KOPT-K1 (cell line): ENCODE measurements around the gene TSSK6.
A peak's percentile ranks its signal among the peaks of the same experiment; 100 is the strongest.

Experiments
- H3K27ac ChIP-seq: fragments of 200-600 bp; sonication (generic); 2 replicates; pipeline ENCODE4 v1.5.1; 2016; ENCODE audit warnings: antibody characterized with exemption, mild to moderate bottlenecking, low read depth, low read length; ENCODE audit not compliant: poor library complexity, severe bottlenecking
- H3K36me3 ChIP-seq: fragments of 200-600 bp; sonication (generic); 2 replicates; pipeline ENCODE4 v1.5.1; 2017; ENCODE audit warnings: antibody characterized with exemption, mild to moderate bottlenecking, low read length, moderate library complexity; ENCODE audit not compliant: insufficient read depth
- H3K9me3 ChIP-seq: fragments of 200-600 bp; sonication (generic); 2 replicates; pipeline ENCODE4 v1.5.1; 2017; ENCODE audit warnings: antibody characterized with exemption, low read length, mild to moderate bottlenecking; ENCODE audit not compliant: insufficient read depth, poor library complexity, severe bottlenecking

TSSK6 gene

DNA sequence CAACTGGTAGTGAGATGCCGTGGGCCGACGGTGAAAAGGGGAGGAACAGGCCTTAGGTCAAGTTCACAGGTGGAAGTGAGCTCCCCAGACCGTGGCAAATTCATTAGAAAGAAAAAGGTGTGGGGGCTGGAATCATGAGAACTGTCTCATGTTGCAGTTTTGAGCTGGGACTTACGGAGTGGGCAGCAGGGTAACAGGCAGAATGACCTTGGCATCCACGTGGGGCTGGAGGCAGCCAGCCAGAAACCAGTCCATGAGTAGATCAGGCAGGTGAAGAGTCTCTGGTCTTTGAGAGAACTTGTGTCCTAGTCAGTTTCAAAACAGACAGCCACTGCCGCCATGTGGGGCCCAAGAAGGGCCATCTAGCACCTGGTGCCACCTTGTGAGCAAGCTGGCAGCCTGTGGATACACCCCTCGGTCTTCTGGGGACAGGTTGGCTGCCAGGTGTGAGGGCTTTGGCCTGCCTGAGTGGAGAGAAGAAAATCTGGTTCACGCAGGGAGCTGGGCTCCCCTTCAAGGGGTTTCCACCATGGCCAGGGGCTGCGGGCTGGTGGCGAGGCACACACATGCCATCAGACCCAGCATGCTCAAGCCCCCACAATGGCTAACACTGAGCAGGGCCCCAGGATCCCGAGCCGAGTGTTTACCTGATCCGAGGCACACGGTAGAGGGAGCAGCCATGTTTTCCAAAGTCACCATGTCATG, 23.9 kb downstream of the TSSK6 start:
- Histone ChIP-seq H3K27ac (no peak overlapping the region), H3K36me3 (peaks cover 65% of the 10 kb centered on the region), H3K9me3 (no peaks in the 10 kb centered on the region)

DNA sequence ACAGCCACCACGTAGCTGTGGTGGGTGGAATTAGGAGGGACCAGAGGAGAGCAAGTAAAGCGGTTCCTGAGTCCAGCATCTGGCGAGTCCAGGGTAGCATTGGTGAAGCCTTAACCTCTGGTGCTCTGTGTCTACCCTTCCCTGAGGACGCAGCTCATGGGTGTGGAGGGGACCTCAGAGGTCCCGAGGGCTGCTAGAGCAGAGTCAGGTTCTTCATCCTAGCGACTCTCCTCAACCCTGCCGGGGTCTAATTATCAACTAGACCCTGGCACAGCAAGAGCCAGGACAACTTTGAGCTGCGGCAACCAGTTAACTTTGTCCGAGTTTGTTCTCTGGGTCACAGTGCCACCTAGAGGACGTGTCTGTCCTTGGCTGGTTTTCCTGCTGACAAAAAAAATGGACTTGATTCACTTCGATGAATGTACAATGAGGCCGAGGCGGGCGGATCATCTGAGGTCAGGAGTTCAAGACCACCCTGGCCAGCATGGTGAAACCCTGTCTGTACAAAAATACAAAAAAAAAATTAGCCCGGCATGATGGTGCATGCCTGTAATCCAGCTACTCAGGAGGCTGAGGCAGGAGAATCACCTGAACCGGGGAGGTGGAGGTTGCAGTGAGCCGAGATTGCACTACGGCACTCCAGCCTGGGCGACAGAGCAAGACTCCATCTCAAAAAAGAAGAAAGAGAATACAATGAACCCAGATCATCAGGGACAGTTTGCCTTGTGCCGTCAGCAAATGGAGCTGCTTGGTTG, 25.0 kb downstream of the TSSK6 start:
- peak overlapping the region; percentile 70 for H3K27ac ChIP-seq
- no peaks in the 10 kb centered on the region for H3K9me3 ChIP-seq
- H3K36me3 ChIP-seq: peaks cover 63% of the 10 kb centered on the region

DNA sequence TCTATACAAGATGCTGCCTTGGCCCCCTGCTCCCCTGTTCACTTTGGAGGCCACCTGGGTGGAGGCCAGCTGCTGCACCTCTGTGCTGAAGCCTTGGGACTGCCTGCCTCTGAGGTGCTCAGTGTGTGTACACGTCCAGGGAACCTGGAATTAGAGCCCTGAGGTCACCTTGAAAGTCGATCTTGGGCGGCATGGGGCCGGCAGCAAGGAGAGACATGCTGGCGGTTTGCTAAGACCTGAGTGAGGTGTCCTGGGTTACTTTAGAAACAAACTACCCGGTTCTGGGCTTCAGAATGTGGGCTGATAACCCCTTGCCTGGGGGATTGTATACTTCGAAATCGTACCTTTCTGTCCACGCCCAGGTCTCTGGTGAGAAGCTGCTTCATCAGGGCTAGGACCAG, 25.5 kb downstream of the TSSK6 start:
- Histone ChIP-seq H3K9me3 (no peaks in the 10 kb centered on the region), H3K36me3 (peaks cover 63% of the 10 kb centered on the region), H3K27ac (peak overlapping the region; percentile 70)

DNA sequence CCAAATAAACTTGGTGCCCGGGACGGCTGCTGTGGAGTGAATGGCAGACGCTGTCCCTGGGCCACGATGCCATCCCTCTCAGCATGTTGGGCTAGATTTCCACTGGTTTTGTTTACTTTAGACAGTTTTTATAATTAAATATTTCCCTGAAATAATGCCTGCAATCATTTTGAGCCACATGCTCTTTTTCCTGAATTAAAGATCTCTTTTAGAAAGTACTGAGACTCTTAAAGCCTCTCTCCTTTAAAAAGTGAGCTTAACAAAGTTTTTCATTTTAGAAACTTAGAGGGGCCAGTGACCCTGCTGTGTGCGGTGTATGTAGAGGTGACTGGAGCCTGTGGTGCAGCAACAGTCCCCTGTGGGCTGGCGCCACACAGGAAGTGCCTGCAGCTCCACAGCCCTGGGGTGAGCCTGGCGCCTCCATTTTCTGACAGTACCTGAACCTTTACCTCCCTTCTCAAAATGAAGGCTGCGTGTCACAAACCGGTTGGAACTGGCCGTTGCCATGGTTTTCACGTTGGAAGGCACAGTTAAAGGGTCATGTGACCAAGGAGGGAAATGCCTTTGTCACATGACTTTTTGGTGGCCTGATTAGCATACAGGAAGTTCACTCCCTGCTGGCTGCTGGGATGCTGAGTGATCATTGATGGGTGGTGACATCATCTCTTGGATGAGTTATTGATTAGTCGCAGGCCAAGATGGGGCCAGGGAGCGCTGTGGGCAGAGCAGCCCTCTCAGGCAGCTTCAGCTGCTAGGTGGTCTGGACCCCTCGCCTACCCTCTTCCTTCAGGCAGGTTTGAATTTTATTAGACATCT, 26.3 kb downstream of the TSSK6 start:
- no peaks in the 10 kb centered on the region for H3K9me3 ChIP-seq
- peaks cover 60% of the 10 kb centered on the region for H3K36me3 ChIP-seq
- H3K27ac ChIP-seq: peak overlapping the region; percentile 70

DNA sequence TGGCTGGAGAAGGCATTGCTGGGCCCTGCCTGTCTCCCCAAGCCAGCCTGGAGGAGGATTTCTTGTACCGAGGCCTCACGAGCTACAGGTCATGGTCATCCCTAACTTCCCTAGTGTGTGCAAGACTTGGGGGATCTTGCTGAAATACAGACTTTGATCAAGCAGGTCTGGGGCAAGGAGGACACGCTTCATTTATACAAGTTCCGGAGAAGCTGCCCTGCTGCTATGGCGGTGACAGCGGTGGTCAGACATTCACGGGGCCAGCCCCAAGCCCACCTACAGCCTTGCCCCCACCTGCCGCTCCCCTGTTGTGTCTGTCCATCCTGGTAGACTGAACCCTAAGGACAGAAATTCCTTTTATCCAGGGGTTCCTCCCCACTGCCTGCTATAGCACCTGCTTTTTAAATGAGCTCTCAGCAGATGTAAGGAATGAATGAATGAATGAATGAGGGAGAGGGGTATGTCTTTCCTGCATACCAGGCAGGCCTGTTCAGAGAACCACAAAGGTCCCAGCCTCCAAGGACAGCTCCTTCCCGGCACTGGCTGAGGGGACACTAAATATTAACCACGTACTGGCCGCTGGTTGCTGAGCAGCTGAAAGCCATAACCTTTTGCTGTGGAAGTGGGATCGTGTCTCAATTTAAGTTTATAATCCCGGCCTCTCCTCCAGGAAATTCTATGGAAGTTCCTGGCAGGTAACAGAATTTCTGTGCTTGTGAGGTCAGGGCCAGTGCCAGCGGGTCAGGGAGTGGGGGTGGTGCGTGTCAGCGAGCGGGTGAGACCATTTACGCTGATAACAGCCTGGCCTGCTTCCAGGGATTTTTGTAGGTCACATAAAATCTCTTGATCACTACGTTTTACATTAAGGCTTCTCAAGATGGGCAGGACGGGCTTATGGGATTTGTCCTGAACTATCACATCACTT, 27.1 kb downstream of the TSSK6 start:
- Histone ChIP-seq H3K27ac (peak overlapping the region; percentile 70), H3K9me3 (no peaks in the 10 kb centered on the region), H3K36me3 (peaks cover 57% of the 10 kb centered on the region)

DNA sequence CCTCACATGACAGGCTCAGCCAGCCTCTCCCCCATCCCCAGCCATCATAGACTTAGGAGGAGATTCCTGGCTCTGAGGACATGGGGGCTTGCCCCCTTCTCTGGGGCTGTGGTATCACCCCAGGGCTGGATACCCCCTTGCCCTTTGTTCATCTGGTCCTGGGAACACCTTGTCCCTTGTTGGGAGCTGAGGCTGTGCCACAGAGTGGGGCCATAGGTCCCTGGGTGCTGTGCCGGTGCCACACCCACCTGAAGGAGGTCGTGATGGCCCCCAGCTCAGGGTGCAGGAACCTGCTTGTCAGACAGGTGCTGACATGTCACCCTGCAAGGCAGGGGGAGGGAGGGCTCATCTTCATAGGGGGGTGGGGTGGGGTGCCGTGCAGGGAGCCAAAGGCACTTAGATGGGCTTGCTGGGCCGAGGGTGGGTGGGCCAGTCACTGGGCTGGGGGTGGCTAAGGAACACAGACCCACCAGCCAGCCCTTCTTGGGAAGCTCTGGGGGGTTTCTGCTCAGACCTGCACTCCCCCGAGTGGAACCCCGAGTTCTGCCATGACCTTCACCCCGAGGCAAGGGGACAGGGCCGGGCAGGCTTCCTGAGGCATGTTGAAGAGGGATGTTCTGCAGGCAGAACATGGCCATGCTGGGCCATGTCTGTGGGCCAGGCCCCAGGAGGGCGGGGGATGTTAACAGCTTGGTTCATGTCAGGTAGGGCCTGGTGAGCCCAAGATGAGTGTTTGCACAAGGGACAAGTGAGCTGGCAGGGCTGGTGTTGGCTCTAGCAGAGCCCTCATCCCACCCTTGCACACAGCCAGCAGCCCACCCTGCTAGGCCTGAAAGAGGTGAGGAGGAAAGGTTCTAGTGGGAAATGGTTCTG, 28.0 kb downstream of the TSSK6 start:
- Histone ChIP-seq H3K36me3 (peaks cover 57% of the 10 kb centered on the region), H3K9me3 (no peaks in the 10 kb centered on the region), H3K27ac (peak overlapping the region; percentile 70)

DNA sequence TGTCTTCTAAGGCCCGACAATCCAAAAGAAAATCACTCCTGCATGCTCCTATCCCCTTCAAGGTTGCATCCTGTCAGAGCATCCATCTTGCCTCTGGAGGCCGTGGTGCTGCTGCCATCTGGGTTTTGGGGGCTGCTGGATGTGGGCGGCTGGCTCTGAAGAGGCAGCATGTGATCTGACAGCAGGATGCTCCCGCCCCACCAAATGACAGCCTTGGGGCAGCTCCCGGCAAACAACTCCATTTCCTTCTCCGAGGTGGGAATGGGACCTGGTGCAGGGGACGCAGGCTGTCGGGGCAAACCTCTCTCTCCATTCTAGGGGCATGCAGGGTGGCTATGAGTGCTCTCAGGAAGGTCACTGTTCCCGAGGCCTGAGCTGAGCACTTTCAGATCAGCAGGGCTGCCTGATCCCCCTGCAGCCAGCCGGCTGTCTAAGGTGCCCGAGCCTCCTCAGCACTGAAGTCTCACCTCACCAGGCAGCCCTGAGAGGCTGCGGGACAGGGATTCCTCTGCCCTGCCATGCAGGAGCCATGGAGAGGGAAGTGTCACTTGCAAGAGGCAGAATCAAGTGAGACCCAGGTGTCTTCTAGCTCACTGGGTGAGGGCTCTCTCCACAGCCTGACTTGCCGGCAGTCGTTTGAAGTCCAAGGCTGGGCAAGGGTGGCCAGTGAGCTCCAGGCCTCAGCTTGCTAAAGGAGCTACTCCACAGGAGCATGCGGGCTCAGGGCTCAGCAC, 28.8 kb downstream of the TSSK6 start:
- peak overlapping the region; percentile 24 for H3K27ac ChIP-seq
- peaks cover 56% of the 10 kb centered on the region for H3K36me3 ChIP-seq

DNA sequence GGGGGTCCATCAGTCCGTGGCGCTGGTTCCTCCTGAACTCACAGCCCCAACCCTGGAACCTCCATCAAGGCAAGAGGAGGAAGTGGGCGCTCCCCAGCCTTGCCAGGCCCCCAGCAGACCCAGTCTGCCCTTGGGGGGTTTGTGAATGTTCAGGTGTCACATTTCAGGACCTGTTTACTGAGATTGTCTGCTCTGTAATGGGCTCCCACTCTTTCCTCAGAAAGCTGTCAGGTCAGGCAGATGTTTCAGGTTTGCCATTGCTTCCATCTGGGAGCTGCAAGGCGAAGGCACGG, 29.4 kb downstream of the TSSK6 start:
- peaks cover 56% of the 10 kb centered on the region for H3K36me3 ChIP-seq
- H3K9me3 ChIP-seq: no peaks in the 10 kb centered on the region

More for the DNA sequence above, 28.8 kb downstream of the TSSK6 start:
- H3K9me3 ChIP-seq: no peaks in the 10 kb centered on the region

DNA sequence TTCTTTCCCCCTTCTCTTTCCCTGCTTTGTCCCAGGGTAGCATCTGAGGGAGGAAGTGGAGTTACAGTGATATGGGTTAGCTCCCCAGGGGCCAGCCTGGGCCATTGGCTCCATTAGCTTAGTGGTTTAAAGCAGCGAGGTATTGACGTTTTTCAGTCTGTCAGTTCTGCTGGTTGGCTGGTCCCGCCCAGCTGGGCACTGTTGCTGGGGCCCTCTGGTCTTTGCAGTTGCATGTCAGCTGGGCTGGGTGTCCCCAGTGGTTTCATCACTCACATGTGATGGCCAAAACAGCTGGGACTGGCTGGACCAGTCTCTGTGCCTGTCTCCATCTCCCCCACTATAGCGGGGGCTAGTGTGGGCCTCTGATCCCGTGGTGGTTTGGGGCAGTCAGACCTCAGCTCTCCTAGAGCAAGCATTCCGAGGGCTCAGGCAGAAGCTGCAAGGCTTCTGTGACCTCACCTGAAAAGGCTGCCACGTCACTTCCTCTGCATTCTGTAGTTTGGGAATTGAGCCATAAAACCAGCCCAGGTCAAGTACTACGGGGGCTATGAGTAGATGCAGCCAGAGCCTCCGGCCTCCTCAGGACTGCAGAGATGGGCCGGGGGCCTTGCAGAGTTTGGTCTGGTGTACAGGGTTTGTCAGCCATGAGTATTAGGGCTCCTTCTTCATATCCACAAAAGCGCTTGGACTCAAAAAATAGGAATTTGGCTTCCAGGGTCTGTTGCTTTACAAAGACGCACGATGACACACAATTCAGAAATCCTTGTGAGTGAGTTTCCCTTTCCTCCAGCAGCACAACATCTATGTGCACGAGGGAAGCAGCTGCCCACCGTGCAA, 30.0 kb downstream of the TSSK6 start:
- no peaks in the 10 kb centered on the region for H3K9me3 ChIP-seq
- no peak overlapping the region for H3K27ac ChIP-seq
- H3K36me3 ChIP-seq: peaks cover 54% of the 10 kb centered on the region

More for the DNA sequence above, 29.4 kb downstream of the TSSK6 start:
- H3K27ac ChIP-seq: no peak overlapping the region

DNA sequence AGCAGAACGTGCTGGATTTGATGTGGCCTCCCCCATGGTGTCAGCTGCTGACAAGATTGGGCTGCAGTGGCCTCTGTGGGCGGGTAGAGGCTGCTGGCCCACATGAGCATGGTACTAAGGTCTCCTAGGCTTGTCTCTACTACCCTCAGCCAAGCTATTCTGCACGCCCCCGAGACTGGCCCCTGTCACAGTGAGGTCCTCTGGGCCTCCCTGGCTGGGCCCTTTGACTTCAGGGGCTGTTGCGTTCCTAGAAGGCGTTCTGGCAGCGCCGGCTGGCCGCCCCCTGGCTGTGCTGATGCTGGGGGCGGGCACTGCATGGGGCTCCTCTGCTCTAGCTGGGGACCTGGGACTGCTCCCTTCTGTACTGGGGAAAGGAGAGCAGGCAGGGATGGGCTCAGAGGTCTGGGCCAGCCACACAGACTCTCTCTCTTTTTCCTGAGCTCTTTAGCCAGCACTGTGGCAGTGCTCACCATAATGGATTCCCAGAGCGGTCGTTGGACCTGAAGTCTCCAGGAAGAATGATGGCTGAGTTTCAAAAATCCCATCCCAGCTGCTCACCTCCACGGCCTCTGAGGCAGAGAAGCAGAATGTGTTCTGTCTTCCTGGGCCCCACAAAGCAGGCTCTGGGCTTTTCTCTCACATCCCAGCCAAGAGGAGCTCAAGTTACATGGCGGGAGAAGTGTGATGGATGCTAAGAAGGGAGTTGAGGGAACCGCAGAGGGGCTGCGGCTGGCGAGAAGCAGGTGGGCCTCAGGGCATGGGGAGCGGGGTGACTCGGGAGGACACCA, 32.3 kb downstream of the TSSK6 start:
- H3K27ac ChIP-seq: no peak overlapping the region
- no peaks in the 10 kb centered on the region for H3K9me3 ChIP-seq
- peaks cover 77% of the 10 kb centered on the region for H3K36me3 ChIP-seq

DNA sequence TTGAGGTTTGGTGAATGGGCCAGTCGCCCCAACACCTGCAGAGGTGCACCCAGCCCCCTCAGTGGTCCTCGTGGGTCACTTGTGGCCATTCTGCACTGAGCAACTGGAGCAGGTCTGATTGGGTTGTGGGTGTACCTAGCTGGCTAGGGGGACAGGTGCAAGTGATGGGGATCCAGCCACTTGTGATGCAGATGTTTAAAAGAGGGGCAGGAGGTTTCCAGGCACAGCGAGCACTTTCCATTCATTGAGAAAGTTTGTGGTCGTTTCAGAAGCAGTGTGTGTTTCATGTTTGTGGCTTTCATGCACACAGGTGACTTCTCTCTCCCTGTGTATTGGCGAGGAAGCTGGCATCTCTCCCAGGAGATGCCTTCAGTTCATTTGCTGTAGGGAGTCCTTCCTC, 34.7 kb downstream of the TSSK6 start:
- Histone ChIP-seq H3K9me3 (no peaks in the 10 kb centered on the region), H3K27ac (no peak overlapping the region), H3K36me3 (peaks cover 89% of the 10 kb centered on the region)

DNA sequence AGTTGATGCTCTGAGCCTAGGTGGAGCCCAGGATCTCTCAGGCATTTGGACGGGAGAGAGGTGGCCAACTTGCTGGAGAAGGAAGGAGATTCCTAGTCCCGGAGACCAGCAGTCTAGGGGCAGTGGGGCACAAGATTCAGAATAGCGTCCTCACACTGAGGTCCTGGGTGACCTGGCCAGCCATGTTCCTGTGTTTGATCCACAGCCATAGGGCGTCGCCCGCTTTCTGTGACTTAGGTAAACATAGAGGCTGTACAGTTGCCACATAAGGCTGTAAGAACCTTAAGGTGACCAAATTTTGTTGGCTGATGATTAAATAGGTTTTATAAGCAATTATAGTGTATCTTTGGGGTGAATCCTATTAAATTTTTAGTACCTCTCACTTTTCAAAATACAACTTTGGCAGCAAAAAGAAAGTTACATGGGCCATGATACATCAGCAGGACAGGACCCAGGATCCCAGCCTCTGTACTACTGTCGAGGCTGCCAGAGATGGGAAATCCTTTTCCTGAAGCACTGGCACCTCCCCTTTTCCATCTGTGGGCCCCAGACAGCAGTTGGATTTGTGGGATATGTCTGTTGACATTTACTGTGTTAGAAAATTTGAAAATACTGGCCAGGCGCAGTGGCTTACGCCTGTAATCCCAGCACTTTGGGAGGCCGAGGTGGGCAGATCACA, 37.5 kb downstream of the TSSK6 start:
- H3K36me3 ChIP-seq: peaks cover 94% of the 10 kb centered on the region
- H3K27ac ChIP-seq: no peak overlapping the region

More for the DNA sequence above, 37.5 kb downstream of the TSSK6 start:
- H3K9me3 ChIP-seq: no peaks in the 10 kb centered on the region
